ENCODE measurements around the gene NSUN3. TPM values are rescaled to one million over a fixed set of nuclear protein-coding genes. Genes with fewer than 3 reads are reported as not detected.
A peak's percentile ranks its signal among the peaks of the same experiment; 100 is the strongest.

NSUN3 gene
- total RNA-seq, 1 donor, result 13.4 TPM

- H3K4me2 ChIP-seq (ENCODE audit: insufficient read depth, low read length), result no peak overlapping the region
- no peak for TF ChIP-seq CTCF (IDR thresholded peaks at IDR 0.05; ENCODE audit: extremely low read depth, low read depth, low read length)
Measured at GRCh38 chr3:94050546-94050945, 12.3 kb upstream of the NSUN3 start.

GRCh38 chr3:94061297-94061696, 1.6 kb upstream of the NSUN3 start:
- peaks cover 15% of the 10 kb centered on the region for H3K4me1 ChIP-seq (ENCODE audit: insufficient read depth, low read length)
- H2AFZ ChIP-seq (ENCODE audit: low read length), result no peak overlapping the region
- no peaks in the 10 kb centered on the region for H3K27me3 ChIP-seq (ENCODE audit: insufficient read depth, low read length)
- no peaks in the 10 kb centered on the region for H4K20me1 ChIP-seq (ENCODE audit: insufficient read depth, low read length)
- TF ChIP-seq CTCF (IDR thresholded peaks at IDR 0.05; ENCODE audit: extremely low read depth, low read depth, low read length), result no peak
- no peak overlapping the region for H3K4me3 ChIP-seq (ENCODE audit: insufficient read depth, low read length)
- no peaks in the 10 kb centered on the region for H3K9me3 ChIP-seq (ENCODE audit: low read depth, low read length)
- no peaks in the 10 kb centered on the region for H3K36me3 ChIP-seq (ENCODE audit: insufficient read depth, low read length)
- no peak for DNase-seq (ENCODE audit: insufficient read length, low spot score, missing footprints)
- H3K4me2 ChIP-seq (ENCODE audit: insufficient read depth, low read length), result no peak overlapping the region
- no peak overlapping the region for H3K27ac ChIP-seq (ENCODE audit: low read depth, low read length)
- peaks cover 20% of the 10 kb centered on the region for H3K79me2 ChIP-seq (ENCODE audit: insufficient read depth, low read length)

More at GRCh38 chr3:94050546-94050945, 12.3 kb upstream of the NSUN3 start:
- H3K4me3 ChIP-seq (ENCODE audit: insufficient read depth, low read length), result no peak overlapping the region
- DNase-seq (ENCODE audit: insufficient read length, low spot score, missing footprints), result no peak
- no peaks in the 10 kb centered on the region for H4K20me1 ChIP-seq (ENCODE audit: insufficient read depth, low read length)
- no peaks in the 10 kb centered on the region for H3K79me2 ChIP-seq (ENCODE audit: insufficient read depth, low read length)
- H3K36me3 ChIP-seq (ENCODE audit: insufficient read depth, low read length), result peaks cover 7% of the 10 kb centered on the region
- no peaks in the 10 kb centered on the region for H3K27me3 ChIP-seq (ENCODE audit: insufficient read depth, low read length)
- no peak overlapping the region for H3K27ac ChIP-seq (ENCODE audit: low read depth, low read length)
- H2AFZ ChIP-seq (ENCODE audit: low read length), result no peak overlapping the region
- H3K4me1 ChIP-seq (ENCODE audit: insufficient read depth, low read length), result no peaks in the 10 kb centered on the region
- no peaks in the 10 kb centered on the region for H3K9me3 ChIP-seq (ENCODE audit: low read depth, low read length)

GRCh38 chr3:94063496-94064119, 747 bp downstream of the NSUN3 start:
- Histone ChIP-seq H3K4me1 (ENCODE audit: insufficient read depth, low read length) (peaks cover 15% of the 10 kb centered on the region), H3K9me3 (ENCODE audit: low read depth, low read length) (no peaks in the 10 kb centered on the region), H3K36me3 (ENCODE audit: insufficient read depth, low read length) (no peaks in the 10 kb centered on the region), H2AFZ (ENCODE audit: low read length) (peak overlapping the region; percentile 94), H3K79me2 (ENCODE audit: insufficient read depth, low read length) (peaks cover 26% of the 10 kb centered on the region), H3K4me3 (ENCODE audit: insufficient read depth, low read length) (peak overlapping the region; percentile 88), H4K20me1 (ENCODE audit: insufficient read depth, low read length) (no peaks in the 10 kb centered on the region), H3K27me3 (ENCODE audit: insufficient read depth, low read length) (no peaks in the 10 kb centered on the region), H3K27ac (ENCODE audit: low read depth, low read length) (peak overlapping the region; percentile 99), H3K4me2 (ENCODE audit: insufficient read depth, low read length) (peak overlapping the region; percentile 94)
- DNase-seq (ENCODE audit: insufficient read length, low spot score, missing footprints), result no peak
- TF ChIP-seq CTCF (IDR thresholded peaks at IDR 0.05; ENCODE audit: extremely low read depth, low read depth, low read length), result no peak

DNA sequence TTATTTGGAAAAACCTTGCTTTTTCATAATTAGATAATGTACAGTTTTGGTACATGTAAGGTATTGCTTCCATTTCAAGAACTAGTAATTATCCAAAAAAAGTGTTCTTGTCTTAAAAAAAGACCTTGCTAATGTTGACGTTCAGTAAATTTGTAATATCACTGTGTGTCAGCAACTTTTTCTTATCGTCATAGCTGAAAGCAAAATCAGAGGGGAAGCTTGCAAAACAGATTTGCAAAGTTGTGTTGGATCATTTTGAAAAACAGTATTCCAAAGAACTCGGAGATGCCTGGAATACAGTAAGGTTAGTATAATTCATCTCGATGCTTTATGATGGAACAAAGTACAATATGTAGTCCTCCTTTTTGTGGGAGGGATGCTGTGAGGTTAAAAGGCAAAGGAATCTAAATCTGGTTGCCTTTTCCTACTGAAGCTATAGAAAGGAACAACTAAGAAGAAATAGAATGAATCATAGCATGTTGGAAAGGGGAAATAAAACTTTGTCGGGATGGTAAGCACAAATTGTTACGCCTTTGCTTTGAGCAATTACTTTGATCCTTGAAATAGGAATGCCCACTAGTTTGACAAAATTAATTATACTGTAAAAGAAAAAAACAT, 1.5 kb downstream of the NSUN3 start:
- no peaks in the 10 kb centered on the region for H3K27me3 ChIP-seq (ENCODE audit: insufficient read depth, low read length)
- no peak for TF ChIP-seq CTCF (IDR thresholded peaks at IDR 0.05; ENCODE audit: extremely low read depth, low read depth, low read length)
- DNase-seq (ENCODE audit: insufficient read length, low spot score, missing footprints), result no peak
- H3K79me2 ChIP-seq (ENCODE audit: insufficient read depth, low read length), result peaks cover 26% of the 10 kb centered on the region
- H3K4me2 ChIP-seq (ENCODE audit: insufficient read depth, low read length), result peak overlapping the region; percentile 94
- H3K9me3 ChIP-seq (ENCODE audit: low read depth, low read length), result no peaks in the 10 kb centered on the region
- H3K36me3 ChIP-seq (ENCODE audit: insufficient read depth, low read length), result no peaks in the 10 kb centered on the region
- peak overlapping the region; percentile 24 for H3K27ac ChIP-seq (ENCODE audit: low read depth, low read length)
- peaks cover 20% of the 10 kb centered on the region for H3K4me1 ChIP-seq (ENCODE audit: insufficient read depth, low read length)
- H4K20me1 ChIP-seq (ENCODE audit: insufficient read depth, low read length), result no peaks in the 10 kb centered on the region
- H3K4me3 ChIP-seq (ENCODE audit: insufficient read depth, low read length), result peak overlapping the region; percentile 88
- H2AFZ ChIP-seq (ENCODE audit: low read length), result no peak overlapping the region

Measured in osteoblast (primary cell).